NCI-H446 (cell line): ENCODE measurements around the gene SLC47A2.

Source experiments
- DNase-seq, 2 experiments: peaks; one replicate each; lab custom pipeline; 2025; lab: John Stamatoyannopoulos, UW

The SLC47A2 gene

GRCh38 chr17:19728084-19728495 lies 11.7 kb upstream of the SLC47A2 start:
- peak; percentile 25 to 76 for DNase-seq

- DNase-seq: peak; percentile 7 to 18
Measured at GRCh38 chr17:19727501-19728078, 11.2 kb upstream of the SLC47A2 start.

- DNase-seq: no peak
Measured at GRCh38 chr17:19726631-19727376, 10.4 kb upstream of the SLC47A2 start.

DNA sequence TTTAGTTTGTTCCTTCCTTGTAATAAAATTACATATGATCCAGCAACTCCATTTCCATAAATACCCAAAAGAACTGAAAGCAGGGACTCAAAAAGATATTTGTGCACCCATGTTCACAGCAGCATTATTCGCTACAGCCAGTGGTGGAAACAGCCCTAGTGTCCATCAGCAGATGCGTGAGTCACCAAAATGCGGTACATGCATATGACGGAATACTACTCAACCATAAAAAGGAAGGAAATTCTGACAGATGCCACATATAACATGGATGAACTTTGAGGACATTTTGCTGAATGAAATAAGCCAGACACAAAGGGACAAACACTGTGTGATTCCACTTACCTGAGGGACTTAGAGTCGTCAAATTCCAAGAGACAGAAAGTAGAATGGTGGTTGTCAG lies 9.1 kb upstream of the SLC47A2 start:
- no peak for DNase-seq

DNA sequence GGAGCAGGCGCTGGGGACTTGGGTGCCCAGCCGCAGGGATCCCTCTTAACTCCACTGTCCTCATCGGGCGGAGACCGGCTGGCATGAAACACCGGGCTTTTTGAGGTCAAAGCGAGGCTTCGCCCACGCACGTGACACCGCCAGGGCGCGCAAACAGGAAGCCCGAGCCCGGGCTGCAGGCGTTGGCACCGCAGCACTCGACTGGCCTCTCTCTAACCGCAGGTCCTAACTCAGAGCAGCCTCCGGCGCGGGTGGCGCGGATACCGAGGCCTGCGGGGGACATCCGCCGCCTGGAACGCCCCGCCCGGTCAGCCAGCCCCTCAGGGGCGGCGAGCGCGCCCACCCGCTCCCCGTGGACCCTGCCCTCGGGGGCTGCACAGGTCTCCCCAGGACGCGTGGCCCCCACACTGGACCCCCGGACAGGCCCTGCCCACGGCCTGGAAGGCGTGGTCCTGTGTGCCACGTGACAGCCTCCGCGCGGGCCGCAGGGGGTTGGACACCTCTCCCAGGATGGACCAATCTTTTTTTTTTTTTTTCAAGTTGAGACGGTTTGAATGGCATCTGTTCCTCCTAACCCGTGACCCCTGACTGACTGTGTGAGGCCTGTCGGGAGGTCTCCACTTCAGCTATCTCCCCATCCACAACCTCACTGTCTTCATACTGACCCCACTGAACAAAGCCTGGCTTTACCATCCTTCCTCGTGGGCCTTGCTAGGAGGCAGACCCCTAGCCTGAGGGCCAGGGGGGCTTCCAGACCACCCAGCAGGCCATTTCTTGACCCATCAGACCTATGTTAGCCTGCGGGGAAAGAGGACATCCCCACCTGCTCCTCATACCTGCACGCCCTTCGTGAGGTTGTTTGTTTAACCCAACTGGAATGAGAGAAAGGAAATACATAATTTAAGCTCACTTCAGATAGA lies 8.4 kb upstream of the SLC47A2 start:
- no peak for DNase-seq

DNA sequence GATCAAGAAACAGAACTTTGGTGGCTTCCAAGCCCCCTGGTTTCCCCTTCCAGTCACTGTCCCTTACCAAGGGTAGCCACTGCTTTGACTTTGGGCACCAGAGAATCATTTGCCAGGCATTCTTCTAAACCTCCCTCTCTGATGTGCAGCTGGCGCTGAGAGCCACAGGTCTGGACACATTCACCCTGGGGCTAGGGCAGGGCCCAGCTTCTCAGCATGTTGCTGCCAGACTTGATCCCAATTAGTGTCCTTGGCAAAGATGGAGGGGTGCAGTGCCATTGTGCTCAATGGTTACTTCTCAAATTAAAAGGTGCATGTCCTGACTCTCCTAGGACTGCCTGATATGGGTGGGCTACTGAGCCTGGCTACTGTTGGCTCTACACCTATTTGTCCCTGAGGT lies 7.6 kb upstream of the SLC47A2 start:
- no peak for DNase-seq

DNA sequence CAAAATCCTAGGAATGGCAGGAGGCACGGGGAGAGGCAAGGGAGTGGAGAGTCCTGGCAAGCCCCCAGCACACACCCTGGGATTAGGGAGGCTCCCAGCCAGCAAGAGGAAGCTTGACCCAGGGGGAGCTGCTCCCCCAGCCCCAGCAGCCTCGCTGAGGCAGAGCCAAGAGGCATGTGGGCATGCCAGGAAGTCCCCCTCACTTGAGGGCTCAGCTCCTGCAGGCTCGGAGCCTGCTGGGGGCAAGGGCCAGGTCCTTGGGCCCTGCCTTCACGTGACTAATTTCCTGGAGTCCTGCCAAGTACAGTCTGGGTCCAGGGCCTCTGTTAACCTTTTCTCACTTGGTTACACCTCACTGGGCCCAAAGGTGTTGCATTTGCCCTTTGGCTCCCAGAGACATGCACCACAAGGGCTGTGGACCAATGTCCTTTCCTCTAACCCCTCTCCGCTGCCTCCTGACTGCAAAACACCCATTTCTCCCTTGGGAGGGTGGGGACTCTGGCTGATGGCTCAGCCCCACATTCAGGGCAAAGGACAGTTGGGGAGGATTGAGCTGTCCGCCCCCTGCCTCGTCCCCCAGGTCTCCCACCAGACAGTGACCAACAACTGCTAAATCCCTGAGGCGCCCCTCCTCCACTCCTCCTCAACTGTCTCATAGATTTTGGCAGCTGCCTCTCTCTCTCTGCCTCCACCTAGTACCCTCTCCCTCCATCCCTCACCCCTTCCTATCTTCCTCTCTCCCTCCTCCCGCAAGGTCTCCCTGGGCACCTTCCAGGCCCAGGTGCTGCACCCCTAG lies 4.4 kb upstream of the SLC47A2 start:
- DNase-seq: peak in 1 of 2 experiments; percentile 24

GRCh38 chr17:19720210-19720475 lies 3.8 kb upstream of the SLC47A2 start:
- no peak for DNase-seq

DNA sequence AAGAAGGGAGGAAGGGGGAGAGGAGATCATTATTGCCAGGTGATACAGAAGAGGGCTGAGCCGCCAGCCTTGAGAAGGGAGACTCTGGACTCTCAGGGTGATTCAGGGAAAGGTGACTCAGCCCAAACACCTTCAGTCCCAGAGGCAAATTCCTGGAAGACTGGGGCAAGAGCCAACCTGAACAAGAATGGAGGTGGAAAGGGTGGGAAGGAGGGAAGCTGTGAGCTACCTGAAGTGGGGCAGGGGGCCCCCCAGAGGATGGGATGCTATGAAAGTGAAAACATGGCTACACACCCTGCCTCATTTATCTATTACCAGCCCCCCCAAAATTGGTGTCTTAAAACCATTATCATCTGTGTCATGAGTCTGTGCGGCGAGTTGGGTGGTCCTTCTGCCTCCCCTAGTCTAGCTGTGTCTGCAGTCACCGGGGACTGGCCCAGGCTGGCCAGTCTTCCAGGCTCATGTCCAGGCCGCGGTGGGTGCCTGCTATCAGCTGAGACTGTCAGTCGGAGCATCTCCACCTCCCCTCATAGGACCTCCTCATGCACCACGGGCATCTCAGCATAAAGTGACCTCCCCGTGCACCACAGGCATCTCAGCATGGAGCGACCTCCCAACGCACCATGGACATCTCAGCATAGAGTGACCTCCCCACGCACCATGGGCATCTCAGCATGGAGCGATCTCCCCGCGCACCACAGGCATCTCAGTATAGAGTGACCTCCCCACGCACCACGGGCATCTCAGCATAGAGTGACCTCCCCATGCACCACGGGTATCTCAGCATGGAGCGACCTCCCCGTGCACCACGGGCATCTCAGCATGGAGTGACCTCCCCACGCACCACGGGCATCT lies 3.2 kb upstream of the SLC47A2 start:
- no peak for DNase-seq

GRCh38 chr17:19718613-19719354 lies 2.4 kb upstream of the SLC47A2 start:
- no peak for DNase-seq

GRCh38 chr17:19718041-19718612 lies 1.7 kb upstream of the SLC47A2 start:
- DNase-seq: no peak

DNA sequence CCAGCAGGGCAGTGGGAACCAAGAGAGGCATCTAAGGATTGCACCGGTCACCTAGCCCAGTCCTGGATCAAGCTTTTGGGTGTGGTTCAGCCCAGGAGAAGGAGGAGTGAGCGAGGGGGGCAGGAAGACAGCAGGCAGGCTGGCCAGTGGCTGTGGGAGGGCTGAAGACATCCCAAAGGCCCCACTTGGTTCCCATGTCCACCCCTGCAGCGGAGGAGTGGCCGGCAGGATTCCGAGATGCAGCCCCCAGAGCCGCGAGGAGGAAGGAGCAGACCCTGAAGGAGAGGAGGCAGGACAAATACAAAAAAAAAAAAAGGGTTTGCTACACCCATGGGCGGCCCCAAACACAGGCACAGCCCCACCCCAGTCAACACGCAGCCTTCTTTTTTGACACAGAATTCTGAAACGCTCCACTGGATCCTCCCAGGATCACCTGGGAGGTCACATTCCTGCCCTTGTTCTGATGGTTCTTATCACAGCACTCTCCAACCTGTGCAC lies 1.1 kb upstream of the SLC47A2 start:
- no peak for DNase-seq

DNA sequence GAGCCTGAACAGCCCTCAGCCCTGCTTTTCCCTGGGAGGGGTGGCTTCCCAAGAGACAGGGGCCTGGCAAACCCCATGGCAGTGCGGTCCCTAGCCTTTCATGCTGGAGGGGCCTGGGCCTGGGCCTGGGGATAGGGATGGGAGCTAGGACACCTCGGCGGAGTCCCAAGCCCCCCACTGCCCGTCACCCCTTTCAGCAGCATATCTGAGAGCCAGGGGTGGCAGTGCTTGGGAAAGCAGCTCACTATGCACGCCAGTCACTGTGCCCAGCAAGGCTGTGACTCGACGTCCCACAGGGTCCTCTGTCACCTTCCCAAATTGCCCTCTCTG lies 612 bp upstream of the SLC47A2 start:
- no peak for DNase-seq

- DNase-seq: no peak
Measured at GRCh38 chr17:19714542-19715411, 1.6 kb downstream of the SLC47A2 start.

- DNase-seq: no peak
Measured at GRCh38 chr17:19713901-19714361, 2.5 kb downstream of the SLC47A2 start.

GRCh38 chr17:19713462-19713861 lies 2.9 kb downstream of the SLC47A2 start:
- no peak for DNase-seq

DNA sequence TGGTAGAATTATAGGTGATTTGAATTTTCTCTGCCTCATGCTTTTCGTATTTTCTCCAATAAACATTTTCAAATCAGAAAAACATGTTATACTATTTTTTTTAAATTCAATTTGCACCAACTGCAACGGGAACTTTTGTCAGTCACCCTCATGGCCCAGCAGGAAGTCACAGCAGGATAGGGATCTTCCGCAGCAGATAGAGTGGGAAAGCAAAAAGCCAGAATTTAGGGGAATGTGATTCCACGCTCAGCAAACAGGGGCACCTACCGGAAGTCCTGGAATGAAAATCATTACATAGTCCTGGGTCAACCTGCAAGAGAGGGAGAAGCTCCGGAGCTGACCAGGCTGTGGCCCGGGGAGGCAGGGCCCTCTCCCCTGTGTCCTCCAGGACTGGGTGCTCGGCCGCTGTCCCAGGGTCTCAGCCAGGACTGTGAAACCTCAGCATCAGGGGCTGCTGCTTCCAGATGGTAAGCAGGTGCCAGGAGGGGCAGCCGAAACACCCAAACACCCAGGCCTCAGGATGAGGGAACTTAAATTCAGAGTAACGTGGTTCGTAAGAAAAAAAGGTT lies 3.9 kb downstream of the SLC47A2 start:
- no peak for DNase-seq

DNA sequence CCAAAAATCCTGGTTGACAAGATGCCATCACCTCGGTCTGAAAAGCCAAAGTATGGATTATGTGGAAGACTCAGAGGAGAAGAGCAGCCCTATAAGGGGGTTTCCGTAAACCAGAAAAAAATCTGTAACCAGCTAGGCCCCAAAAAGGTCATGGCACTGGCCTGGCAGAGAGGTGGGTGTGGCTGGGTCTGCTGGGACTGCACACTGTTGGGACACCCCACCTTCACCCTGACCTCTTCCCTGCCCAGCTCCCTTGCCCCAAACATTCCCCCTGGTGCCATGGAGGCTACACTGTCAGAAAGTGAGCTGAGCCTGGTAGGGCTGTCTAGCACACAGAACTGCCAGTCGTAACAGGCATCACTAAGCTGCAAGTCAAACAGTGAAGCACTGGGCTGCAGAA lies 6.5 kb downstream of the SLC47A2 start:
- DNase-seq: no peak
